Hematopoietic multipotent progenitor cell treated with erythropoietin and hydrocortisone succinate and interleukin-3 and kit ligand, for 8 days (in vitro differentiated cells): ENCODE results near the gene WWOX.
A peak's percentile ranks its signal among the peaks of the same experiment; 100 is the strongest.

Experiments used
- DNase-seq: peaks from one replicate; pipeline ENCODE4 v3.0.0-alpha.2; 2015

The WWOX gene

DNA sequence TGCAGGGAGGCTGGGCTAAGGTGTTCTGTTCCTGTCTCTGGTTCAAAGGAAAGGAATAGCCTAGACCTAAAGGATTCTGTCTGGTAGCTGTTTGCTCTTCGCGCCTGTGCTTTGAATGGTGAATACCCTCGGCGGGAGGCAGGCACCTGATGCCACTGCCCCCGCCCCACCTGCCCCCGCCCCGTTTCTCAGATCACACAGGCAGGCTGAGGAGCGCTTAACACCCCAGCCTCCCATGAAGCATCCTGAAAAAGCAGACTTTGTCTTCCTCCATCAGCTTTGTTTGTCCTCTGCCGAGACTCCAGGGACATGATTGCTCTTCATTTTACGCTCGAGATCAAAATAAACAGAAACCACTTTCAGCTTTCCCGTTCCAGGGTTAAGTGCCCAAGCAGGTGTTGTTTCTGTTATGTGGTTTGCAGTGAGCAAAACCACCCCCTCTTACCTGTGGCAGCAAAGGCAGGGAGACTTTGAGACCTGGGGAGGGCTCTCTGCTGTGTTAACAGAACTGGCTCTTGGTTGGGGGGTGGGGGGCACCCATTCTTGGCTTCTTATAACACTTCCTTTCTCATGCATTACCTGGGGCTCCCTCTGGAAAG is 452.1 kb downstream of the WWOX start:
- no peak for DNase-seq

DNA sequence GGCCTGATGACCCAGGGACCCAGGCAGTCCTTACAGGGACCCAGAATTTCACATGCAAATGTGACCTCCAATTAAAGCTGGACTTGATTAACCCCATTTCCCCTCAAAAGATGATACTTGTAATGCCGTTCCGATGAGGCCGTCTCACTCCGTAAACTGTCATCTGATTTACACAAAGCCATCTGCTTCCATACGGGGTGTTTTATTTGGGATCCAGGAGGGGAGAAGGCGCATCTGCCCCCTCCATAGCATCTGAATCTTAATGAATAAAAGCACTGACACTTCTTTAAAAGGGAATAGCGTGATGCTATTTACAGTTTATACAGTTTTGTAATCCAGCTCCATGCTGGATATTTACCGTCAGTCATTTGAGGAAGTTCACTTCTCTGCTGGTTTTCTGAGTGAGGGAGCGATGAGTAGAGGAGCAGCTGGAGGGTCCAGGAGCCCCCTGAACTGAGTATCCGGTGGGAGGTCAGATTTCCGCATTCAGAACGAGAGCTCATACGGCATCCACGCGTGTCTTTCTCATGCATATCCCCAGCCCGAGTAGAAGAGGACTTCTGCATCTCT is 452.7 kb downstream of the WWOX start:
- DNase-seq: no peak

DNA sequence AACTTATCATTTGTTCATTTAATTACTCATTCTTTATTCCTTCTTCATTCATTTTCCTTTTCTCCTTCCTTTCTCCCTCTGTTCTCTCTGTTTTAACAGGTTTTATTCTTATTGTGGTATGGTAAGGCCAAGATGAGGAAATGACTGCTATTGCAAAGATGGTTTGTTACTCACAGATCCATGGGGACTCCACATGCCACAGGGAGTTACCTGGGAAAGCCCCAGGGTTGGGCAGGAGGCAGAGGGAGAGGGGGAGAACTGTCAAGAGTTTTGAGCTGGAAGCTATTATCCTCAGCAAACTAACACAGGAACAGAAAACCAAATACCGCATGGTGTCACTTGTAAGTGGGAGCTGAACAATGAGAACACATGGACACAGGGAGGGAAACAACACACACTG is 453.3 kb downstream of the WWOX start:
- DNase-seq: no peak

DNA sequence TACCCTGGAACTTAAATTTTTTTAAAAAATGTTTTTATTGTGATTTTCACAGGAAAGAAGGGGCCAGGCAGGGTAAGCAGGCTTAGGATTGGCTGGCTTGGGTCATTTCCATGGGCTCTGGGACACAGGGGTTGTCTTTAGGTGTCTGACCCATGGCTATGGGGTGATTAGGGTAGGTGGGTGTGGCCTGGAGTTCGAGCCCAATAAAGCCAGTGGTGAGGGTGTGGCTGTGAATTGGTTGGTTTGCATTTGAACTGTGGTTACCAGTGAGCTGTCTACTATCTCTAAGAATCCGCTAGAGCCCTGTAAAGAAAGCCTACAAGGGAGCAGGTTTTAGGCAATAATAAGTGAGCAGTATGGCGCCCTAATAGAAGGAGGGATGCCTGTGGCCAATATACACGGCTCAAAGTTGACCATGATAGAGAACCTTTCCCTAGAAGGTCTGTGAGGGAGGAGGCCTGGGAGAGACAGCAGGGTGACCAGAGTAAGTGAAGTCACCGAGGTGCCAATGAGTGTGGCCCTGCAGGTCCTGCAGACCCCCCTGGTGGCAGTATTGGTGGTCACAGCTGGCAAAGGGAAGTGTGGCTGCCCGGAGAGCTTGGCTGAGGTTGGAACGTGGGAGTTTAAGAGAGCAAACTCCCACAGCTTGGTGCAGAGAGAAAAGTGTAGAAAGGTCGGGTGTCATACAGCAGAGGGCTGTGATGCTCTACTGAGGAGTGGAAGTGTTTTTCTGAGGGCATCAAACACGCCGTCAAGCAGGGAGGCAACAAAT is 454.0 kb downstream of the WWOX start:
- DNase-seq: peak; percentile 42

DNA sequence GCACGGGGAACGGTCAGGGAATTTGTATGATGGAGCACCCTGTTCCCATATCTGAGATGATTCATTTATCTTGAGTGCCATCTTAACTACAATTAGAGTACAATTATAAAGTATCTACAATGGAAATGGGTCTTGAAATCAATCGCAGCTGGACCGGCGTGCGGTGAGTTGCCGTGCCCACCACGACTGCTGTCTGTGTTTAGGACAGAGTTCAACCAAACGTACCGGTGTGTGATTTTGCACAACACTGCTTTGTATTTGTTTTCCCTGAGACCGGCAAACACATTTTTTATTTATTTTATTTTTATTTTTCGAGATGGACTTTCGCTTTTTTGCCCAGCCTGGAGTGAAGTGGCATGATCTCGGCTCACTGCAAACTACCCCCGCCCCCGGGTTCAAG is 457.0 kb downstream of the WWOX start:
- DNase-seq: no peak

DNA sequence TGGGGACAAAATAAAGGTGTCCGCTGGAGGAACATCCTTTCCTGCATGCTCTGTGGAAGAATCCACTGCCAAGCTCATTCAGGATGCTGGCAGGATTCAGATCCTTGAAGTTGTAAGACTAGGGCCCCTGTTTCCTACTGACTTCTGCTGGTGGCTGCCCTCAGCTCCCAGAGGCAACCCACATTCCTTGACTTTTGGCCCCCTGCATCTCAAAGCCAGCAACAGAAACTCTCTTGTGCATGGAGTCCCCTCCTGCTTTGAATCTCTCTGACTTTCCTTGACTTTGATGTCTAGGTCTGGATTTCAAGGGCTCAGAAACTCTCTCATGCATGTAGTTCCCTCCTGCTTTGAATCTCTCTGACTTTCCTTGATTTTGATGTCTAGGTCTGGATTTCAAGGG is 461.5 kb downstream of the WWOX start:
- DNase-seq: no peak

DNA sequence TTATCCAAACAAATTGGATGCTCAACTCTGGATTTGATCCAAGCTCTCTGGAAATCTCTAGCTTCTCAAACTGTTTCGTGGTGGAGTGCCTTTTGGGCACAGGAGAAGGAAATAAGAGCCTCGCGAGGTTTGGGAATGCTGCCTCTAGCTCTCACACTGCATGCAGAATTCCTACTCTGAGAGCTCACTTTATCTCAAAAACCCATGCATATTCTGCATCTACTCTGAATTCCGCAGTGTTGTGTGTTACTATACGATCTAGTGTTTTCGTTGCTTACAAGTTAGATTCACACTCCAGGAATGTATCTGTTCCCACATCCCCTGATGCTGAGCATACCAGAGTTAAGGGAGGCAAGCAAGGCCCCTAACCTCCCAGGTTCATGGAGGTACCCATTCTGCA is 462.7 kb downstream of the WWOX start:
- no peak for DNase-seq

DNA sequence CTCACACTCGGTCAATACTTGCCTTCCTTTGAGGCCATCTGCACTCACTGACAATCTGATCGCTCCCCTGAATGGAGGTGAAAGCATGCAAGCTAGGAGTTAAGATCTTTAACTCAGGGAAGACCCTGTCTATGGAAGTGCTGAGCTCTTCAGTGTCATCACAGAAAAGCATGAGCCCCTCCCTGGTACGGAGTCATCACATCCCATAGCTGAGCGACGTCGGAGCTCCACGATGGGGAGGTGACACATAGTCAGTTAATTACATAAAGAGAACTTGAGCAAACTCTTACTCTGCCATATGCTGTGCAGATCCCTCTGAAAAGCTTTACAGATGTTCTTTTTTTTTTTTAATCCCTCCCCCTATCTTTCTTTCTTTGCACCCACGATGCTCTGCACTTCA is 463.2 kb downstream of the WWOX start:
- DNase-seq: no peak

DNA sequence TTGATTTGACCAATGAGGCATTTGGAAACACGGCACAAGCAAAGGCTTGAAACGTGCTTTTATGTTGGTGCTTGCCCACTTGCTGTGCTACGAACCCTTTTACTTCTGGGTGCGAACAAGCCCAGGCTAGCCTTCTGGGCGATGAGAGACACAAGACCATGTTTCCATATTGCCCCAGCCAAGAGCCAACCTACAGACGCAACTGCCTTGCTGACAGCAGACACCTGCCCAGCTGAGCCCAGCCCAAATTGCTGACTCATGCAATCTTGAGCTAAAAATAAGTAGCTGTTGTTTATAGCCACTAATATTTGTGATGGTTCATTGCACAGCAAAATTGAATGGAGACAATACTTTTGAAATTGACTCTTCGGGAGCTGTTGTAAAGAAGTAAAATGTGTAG is 464.5 kb downstream of the WWOX start:
- DNase-seq: no peak

DNA sequence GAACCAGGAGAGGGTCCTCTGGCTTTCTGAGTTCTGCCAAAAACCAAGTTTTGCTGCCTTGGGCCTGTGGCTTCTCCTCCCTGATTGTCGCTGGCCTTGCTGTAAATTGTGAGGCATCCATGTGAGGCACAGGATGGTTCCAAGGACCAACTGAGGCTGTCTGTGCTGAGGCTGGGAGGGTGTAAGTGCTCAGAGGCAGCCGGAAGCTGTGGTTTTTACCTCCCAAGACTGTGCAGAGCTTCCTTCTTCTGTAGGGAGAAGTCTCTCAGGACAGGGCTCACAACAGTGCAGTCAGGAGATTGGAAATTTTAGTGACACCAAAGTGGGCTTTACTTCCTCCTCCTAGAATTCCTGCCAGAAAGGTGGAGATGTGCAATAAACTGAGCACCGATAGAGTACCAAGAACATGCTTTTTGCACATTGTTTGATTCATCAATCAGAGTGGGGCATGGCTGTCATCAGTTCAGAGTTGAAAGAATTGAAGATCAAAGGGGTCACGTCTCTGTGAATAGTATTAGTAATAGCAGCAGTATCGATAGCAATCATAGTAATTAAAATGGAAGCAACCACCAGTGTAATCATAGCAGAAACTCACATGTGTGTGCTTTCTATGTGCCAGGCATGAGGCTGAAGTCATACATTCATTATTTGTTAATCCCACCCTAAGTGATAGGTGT is 467.1 kb downstream of the WWOX start:
- DNase-seq: no peak

DNA sequence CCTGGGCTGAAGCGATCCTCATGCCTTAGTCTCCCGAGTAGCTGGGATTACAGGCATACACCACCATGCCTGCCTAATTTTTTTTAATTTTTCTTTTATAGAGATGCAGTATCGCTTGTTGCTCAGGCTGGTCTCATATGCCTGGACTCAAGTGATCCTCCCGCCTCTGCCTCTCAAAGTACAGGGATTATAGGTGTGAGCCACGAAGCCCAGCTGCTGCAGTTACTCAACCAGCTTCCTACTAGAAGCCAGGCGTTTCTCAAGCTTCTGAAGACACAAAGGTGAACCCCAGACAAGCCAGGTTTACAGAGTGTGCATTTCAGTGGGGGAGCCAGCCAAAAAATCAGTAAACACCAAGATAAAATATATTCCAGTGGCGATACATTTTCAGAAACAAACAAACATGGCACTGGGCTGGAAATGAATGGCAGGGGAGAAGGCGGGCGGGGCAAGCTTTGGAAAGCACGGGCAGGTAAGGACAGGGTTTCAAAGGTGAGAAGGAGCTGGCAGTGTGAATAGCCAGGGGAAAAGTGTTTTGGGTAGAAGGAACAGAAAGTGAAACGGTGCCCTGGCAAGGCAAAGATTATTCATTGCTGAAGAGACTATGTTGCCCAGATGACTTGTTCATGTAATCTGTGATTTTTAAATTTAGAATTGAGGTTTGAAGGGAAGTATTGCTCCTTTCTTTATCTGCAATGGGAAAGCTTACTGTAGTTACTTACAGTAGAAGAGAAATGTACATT is 471.1 kb downstream of the WWOX start:
- DNase-seq: no peak

DNA sequence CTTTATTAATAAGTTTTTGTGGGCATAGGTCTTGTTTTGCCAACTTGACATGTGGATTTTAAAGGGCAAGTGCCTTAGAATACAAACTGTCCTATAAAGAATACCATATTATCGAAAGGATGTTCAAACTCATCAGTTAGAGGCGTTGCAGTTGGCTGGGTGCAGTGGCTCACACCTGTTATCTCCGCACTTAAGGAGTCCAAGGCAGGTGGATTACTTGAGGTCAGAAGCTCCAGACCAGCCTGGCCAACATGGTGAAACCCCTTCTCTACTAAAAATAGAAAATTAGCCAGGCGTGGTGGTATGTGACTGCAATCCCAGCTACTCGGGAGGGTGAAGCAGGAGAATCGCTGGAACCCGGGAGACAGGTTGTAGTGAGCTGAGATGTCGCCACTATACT is 472.0 kb downstream of the WWOX start:
- no peak for DNase-seq

DNA sequence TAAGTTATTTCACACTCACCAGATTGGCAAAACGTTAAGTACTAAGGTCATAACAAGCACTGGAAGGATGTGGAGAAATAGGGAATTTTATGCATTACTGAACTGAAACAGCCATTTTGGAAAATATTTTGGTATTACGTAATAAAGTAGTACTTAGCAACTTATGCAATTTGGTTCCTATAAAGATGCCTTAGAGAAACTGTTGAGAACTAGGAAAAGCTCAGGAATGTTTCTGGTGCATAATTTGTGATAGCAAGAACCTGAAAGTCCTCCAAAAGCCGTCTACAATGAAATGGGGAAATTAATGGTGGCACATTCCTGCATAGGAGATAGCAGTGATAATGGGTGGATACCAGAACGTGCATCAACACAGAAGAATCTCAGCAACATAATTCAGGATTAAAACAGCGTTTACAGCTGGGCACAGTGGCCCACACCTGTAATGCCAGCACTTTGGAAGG is 472.5 kb downstream of the WWOX start:
- DNase-seq: no peak

DNA sequence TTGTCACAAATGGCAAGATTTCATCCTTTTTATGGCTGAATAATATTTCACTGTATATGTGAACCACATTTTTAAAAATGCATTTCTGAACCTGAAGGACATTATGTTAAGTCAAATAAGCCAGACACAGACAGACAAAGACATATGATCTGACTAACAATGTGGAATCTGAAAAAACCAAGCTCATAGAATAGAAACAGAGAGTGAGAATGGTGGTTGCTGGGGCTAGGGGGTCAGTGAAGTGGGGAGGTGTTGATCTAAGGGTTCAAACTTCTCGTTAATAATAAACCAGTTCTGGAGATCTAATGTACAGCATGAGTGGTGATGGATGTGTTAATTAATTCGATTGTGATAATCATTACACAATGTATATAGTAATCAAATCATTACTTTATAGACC is 475.1 kb downstream of the WWOX start:
- no peak for DNase-seq

DNA sequence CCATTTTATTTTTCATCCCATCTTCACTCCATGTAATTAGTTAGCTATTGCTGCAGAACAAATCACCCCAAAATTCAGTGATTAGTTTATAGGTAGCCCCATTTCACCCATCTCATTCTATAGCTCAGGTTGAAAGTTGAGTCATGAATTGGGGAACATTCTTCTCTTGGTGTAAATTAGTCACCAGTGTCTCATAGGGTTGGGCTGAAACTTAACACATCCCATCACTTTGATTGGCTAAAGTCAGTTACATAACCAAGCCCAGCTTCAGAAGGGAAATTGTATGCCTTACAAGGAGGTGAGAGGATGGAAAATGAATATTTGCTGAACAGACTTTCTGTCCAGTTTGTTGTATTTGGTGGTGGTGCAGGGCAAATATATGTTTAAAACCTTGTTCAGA is 477.5 kb downstream of the WWOX start:
- DNase-seq: peak; percentile 14

DNA sequence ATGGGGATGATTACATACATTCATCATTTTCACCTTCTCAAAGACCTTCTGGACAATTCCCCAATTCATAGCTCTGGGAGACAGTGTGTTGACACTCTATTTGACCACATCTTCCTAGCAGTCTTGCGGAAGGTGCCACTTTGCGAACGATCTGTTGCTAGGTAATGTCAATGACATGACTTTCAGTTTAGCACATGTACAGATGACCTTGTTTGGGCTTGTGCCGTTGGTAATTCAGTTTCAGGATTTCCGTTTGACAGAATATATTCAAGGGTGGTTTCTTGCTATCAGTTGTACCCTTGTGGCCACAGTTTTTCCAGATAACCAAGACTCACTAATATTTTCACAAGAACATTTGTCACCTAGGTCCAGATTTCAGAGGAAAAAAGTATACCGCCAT is 478.2 kb downstream of the WWOX start:
- DNase-seq: peak; percentile 61

DNA sequence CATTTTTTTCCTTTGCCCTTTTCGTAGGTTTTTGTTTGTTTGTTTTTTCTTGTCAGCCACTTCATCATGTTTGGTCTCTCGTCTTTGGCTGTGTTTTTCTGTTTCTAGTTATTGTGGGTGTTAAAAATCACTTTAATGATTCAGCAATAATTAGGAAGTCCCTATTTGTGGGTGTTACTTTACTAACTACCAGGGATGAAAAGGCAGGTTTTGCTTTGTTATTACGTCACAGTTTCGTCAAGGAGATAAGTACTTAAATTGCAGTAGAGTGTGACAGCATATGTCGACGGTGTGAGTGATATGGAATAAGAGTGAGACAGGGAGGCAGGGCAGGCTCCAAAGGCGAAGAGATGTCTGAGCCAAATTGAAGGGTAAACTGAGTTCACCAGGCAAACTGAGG is 479.6 kb downstream of the WWOX start:
- DNase-seq: no peak

DNA sequence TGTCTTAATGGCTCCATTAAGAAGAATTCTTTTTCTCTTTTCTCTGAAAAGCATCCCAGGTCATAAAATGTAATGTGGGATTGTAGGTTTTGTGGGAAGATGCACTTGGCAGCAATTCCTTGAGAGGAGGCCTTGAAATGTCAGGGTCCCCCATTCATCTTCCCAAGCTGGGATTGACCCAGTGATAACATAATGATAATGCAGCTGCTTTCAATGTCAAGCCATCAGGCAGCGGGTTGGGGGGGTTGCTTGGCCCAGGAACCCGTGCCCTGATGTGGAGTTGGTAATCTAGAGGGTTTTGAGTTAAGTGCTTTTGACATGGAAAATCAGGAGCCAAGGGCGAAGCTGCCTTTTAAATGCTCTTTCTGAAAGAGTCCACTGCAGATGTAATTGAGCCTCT is 484.0 kb downstream of the WWOX start:
- DNase-seq: no peak

DNA sequence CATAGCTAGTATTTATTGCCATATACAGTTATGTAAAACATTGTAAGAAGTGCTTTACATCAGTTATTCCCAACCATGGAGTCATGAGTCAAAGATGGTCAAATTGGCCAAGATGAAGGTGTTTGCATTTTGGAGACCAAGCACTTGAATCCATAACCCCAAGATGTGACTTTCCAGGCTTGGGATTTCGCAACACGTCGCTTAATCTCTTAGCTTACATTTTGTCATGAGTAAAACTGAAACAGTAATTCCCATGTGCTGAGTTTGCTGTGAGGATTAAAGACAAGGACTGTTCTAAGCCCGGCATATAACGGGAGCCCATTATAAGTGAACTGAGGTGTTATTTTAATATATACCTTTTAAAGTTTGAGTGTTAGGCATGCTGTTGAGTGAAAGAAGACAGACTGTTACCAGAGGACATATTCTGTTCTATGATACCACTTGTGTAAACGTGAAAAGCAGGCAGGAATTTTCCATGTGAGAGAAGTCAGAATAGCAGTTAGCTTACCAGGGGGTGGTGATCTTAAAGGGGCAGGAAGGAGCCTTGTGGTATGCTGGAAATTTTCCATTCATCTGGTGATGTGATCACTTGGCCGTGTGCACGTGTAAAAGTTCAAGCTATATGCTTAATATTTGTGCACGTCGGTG is 484.9 kb downstream of the WWOX start:
- no peak for DNase-seq

DNA sequence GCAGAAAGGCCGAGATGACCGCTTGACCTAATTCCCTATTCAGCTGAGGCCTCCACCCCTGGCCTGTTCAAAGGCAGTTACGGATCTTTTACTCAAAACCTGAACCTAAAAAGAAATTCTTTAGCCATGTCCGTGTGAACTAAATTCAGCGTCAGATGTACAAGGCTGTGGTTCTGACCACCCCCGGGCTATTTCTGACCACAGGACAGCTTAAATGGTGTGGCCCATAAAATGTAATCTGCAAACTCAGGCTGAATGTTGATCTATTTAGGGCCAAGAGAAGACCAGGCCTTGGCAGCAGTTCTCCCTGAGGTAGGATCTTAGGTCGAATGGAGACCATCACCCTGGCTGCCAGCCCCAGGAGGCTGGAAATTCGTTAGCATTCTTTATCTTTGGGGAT is 485.5 kb downstream of the WWOX start:
- no peak for DNase-seq

DNA sequence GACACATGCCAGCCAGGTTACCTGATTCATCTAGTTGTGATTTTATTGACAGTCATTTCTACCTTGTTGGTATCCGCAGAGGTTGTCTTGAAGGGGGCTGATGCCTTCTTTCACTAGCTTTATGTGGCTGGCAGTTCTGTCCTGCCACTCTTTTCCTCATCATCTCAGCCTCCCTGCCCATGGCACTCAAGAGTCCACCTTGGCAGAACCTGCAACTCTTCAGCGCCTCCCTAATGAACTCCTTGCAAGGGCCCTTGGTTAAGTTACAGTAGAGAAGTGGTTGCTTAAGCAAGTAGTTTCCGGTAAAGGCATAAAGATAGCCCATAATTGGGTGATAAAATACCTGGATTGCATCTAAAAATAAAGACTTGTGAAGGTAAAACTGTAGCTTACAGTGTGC is 489.9 kb downstream of the WWOX start:
- DNase-seq: no peak

DNA sequence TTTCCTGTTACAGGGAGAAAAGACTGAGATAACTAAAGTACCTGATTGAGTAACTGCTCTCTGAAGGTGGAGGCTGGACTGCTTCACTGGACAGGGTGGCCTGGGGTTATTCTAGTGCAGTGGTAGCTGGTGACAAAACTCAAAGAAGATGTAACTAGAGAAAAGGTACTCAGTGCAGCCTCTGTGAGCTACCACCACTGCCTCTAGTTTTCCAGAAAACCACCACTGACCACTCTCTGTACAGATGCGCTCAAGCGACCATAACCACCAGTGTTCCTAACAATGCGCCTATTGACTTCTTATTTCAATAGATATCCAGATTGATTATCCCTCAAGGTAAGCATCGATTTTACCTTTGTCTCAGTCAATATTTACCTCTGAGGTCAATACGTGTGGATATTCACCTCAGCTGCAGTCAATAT is 492.2 kb downstream of the WWOX start:
- DNase-seq: no peak

DNA sequence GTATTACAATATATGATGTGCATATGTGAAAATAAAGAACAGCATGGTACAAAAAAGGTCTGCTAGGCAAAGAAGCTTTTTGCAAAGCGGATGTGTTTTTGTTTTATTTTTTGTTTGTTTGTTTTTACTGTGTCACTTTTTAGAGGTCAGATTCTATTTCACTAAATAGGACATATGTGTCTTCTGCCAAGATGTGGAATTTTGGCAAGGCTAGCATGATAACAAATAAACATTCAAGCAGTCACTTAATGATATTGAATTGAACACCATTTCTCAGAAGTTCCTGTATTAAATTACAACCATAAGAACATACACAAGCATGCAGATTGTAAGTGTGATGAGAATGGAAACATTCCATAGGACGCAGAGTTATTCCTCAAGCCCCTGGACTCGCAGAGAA is 492.7 kb downstream of the WWOX start:
- no peak for DNase-seq
